Measurements from ENCODE around the gene WDR64.

WDR64 gene

GRCh38 chr1:241652012-241652411 is at the start of gene WDR64:
WDR64 (plus strand) TSS chr1:241652281; CDS start chr1:241652485, 204 bp downstream.
- no peak for DNase-seq (ENCODE audit: low read depth)
- no peak within 1 kb of the TSS for H3K4me3 ChIP-seq (ENCODE audit: low read depth, low read length)
- TF ChIP-seq, protein P1, sequence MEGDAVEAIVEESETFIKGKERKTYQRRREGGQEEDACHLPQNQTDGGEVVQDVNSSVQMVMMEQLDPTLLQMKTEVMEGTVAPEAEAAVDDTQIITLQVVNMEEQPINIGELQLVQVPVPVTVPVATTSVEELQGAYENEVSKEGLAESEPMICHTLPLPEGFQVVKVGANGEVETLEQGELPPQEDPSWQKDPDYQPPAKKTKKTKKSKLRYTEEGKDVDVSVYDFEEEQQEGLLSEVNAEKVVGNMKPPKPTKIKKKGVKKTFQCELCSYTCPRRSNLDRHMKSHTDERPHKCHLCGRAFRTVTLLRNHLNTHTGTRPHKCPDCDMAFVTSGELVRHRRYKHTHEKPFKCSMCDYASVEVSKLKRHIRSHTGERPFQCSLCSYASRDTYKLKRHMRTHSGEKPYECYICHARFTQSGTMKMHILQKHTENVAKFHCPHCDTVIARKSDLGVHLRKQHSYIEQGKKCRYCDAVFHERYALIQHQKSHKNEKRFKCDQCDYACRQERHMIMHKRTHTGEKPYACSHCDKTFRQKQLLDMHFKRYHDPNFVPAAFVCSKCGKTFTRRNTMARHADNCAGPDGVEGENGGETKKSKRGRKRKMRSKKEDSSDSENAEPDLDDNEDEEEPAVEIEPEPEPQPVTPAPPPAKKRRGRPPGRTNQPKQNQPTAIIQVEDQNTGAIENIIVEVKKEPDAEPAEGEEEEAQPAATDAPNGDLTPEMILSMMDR (conservative IDR thresholded peaks at IDR 0.05; ENCODE audit: low read depth, low read length), result no peak

GRCh38 chr1:241603731-241604245 is 48.3 kb upstream of the WDR64 start:
- no peak overlapping the region for H3K4me3 ChIP-seq (ENCODE audit: low read depth, low read length)
- TF ChIP-seq, protein P1 (conservative IDR thresholded peaks at IDR 0.05; ENCODE audit: low read depth, low read length), result no peak
- DNase-seq (ENCODE audit: low read depth), result peak; percentile 77

- DNase-seq (ENCODE audit: low read depth), result peak; percentile 57
- TF ChIP-seq, protein P1 (conservative IDR thresholded peaks at IDR 0.05; ENCODE audit: low read depth, low read length), result peak; percentile 55
Observed at GRCh38 chr1:241605146-241605805, 46.8 kb upstream of the WDR64 start.

DNA sequence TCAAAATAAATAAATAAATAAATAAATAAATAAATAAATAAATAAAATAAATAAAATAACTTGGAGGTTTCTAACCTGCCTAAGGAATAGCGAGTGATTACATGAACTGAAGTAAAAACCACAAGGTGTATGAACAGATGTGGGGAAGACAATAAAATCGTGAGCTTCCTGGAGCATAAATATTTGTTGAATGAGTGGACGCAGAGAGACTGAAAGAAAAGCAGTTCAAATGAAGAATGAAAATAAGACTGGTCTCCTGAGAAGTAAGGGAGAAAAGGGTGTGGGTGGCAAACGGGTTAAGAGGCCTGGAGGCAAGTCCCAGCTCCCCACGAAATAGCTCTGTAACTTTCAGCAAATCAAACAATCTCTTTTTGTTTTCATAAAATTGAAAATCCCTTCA is 45.5 kb upstream of the WDR64 start:
- TF ChIP-seq, protein P1 (conservative IDR thresholded peaks at IDR 0.05; ENCODE audit: low read depth, low read length), result no peak
- no peak for DNase-seq (ENCODE audit: low read depth)
- no peak overlapping the region for H3K4me3 ChIP-seq (ENCODE audit: low read depth, low read length)

More at GRCh38 chr1:241605146-241605805, 46.8 kb upstream of the WDR64 start:
- H3K4me3 ChIP-seq (ENCODE audit: low read depth, low read length), result no peak overlapping the region

DNA sequence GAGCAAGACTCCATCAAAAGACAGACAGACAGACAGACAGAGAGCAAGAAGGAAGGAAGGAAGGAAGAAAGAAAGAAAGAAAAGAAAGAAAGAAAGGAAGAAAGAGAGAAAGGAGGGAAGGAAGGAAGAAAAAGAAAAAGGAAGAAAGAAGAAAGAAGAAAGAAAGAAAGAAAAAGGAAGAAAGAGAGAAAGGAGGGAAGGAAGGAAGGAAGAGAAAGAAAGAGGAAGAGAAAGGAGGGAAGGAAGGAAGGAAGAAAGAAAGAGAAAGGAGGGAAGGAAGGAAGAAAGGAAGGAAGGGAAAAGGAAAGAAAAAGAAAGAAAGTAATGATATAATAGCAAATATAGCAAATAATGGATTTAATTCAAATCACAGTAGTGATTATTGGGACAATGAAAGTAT is 44.6 kb upstream of the WDR64 start:
- no peak for DNase-seq (ENCODE audit: low read depth)
- no peak overlapping the region for H3K4me3 ChIP-seq (ENCODE audit: low read depth, low read length)
- TF ChIP-seq, protein P1 (conservative IDR thresholded peaks at IDR 0.05; ENCODE audit: low read depth, low read length), result no peak

DNA sequence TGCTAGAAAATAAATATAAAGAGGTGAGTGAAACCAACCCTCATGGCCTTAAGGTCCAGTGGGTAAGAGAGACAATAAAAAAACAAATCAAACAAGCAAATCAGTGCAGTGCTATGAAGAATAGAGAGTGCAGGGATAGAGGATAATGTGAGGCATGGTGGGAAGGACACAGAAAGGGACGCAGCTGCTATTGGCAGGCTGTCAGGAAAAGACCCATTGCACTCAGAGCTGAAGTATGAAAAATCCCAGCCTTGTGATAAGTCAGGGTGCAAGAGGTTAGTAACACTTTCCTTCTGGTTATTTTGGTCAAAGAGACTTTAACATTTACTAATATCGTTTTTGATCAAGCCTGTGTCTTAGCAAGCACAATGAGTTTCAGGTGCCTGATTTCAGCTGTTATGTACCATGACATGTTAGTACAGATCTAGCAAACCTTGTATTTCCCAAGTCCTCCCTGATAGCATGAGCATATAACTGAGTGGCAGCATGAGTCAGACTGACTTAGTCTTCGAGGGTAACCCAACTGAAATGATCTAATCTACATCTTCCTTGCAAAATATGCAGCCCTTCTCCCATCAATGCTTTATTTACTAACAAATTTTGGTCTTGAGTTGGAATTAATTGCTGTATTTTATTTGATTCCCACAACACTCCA is 43.6 kb upstream of the WDR64 start:
- TF ChIP-seq, protein P1 (conservative IDR thresholded peaks at IDR 0.05; ENCODE audit: low read depth, low read length), result no peak
- DNase-seq (ENCODE audit: low read depth), result peak; percentile 64
- no peak overlapping the region for H3K4me3 ChIP-seq (ENCODE audit: low read depth, low read length)
